Stomach (tissue), 9 donors: ENCODE measurements around the gene EME2. TPM values are rescaled to one million over a fixed set of nuclear protein-coding genes. Genes with fewer than 3 reads are reported as not detected.
A peak's percentile ranks its signal among the peaks of the same experiment; 100 is the strongest.

Experiments used
- DNase-seq, 2 donors: peaks; one replicate each; pipeline versions ENCODE4 v3.0.0 to v3.0.0-alpha.2; 2013 to 2019
- H3K27ac ChIP-seq, 5 donors: fragments of 200-600 bp in 4 of 5; sonication (generic) in 4 of 5; one replicate each; pipeline ENCODE4 v1.5.1; 2013 to 2019; ENCODE audit warnings: mild to moderate bottlenecking in 1 of 5, moderate library complexity in 1 of 5
- H3K27me3 ChIP-seq, 3 donors: fragments of 200-600 bp; sonication (generic); one replicate each; pipeline ENCODE4 v1.5.1; 2017 to 2019; ENCODE audit warnings: mixed run types in 1 of 3
- H3K36me3 ChIP-seq, 4 donors: fragments of 200-600 bp; sonication (generic); 1 replicate in 3 of 4; 2 replicates in 1 of 4; pipeline ENCODE4 v1.5.1; 2016 to 2019
- H3K4me1 ChIP-seq, 4 donors: fragments of 200-600 bp; sonication (generic); one replicate each; pipeline ENCODE4 v1.5.1; 2016 to 2019
- H3K4me3 ChIP-seq, 4 donors: fragments of 200-600 bp; sonication (generic) in 3 of 4; one replicate each; pipeline ENCODE4 v1.5.1; 2016 to 2019; ENCODE audit warnings: mild to moderate bottlenecking in 1 of 4
- H3K9me3 ChIP-seq, 4 donors: fragments of 200-600 bp; sonication (generic); one replicate each; pipeline ENCODE4 v1.5.1; 2016 to 2019
- CTCF ChIP-seq, 7 experiments: fragments of 450-650 bp in 4 of 7; fragments of 200-600 bp in 3 of 7; sonication (generic) in 3 of 7; IDR thresholded peaks; one replicate each; pipeline ENCODE4 v1.5.1; 2016 to 2019; ENCODE audit warnings: antibody characterized with exemption in 7 of 7, control low read depth in 2 of 7, mild to moderate bottlenecking in 1 of 7
- EP300 ChIP-seq: sonication (generic); formaldehyde crosslinking; IDR thresholded peaks from one replicate; pipeline ENCODE4 v1.6.1; 2017; ENCODE audit warnings: antibody characterized with exemption
- POLR2A ChIP-seq, 4 donors: fragments of 450-650 bp; IDR thresholded peaks; one replicate each; pipeline ENCODE4 v1.6.1; 2016; ENCODE audit warnings: antibody characterized with exemption in 4 of 4, control low read depth in 2 of 4, mild to moderate bottlenecking in 1 of 4, moderate library complexity in 1 of 4
- POLR2AphosphoS5 ChIP-seq, 3 donors: sonication (generic); formaldehyde crosslinking; IDR thresholded peaks; one replicate each; pipeline ENCODE4 v1.6.1; 2016; ENCODE audit warnings: antibody characterized with exemption in 3 of 3
- WGBS, 5 donors: extraction: QIAGEN DNeasy Blood & Tissue Kit in 3 of 5; methylation state at CpG; one replicate each; pipeline versions ENCODE4 v1.1.5 to v1.1.7; 2013 to 2018; 5-methylcytosine and 5-hydroxymethylcytosine counted together
- intact Hi-C: fragments of 100-400 bp; cut with DNase I; formaldehyde crosslinking; loops from one replicate; pipeline ENCODE4 v1.15.1; 2023; ENCODE audit warnings: low total_unique reads
- polyA plus RNA-seq, 3 donors: library from polyadenylated mRNA; stranded (reverse); fragments of 200-250 nt; gene quantifications; one replicate each; pipeline ENCODE4 v1.2.3, GENCODE V29; 2013
- total RNA-seq, 5 donors: library from RNA; depleted of rRNA; stranded (reverse); fragments of >200 nt; gene quantifications; one replicate each; pipeline versions ENCODE4 v1.1.0 to v1.2.3, GENCODE V29; 2014 to 2016
- donor health status: healthy with polysubstance abuse.
- donor health status: Bipolar disorder and iron deficiency.
- donor health status: healthy.

The EME2 gene
- total and polyA plus RNA-seq, 8 donors, result 2.6 to 94.1 (median 13.3) TPM

GRCh38 chr16:1792836-1793577 is 20.4 kb downstream of the EME2 start:
- no peaks in the 10 kb centered on the region for H3K27me3 ChIP-seq
- peak overlapping the region; percentile 29 to 47 (median 34) for H3K4me3 ChIP-seq
- 54 to 68% (median 63%) methylated on average over 23 to 33 of the region's 33 CpGs for WGBS, 5 donors
- H3K36me3 ChIP-seq, result peaks cover 11 to 48% (median 45%) of the 10 kb centered on the region in 4 donors
- TF ChIP-seq CTCF (IDR thresholded peaks at IDR 0.05) (no peak), POLR2A (IDR thresholded peaks at IDR 0.05) (no peak), POLR2AphosphoS5 (IDR thresholded peaks at IDR 0.05) (no peak), EP300 (no peak)
- intact Hi-C loops, result no loop called here
- peaks cover 0 to 7% (median 5%) of the 10 kb centered on the region in 4 donors for H3K9me3 ChIP-seq
- peaks cover 14 to 34% (median 22%) of the 10 kb centered on the region in 4 donors for H3K4me1 ChIP-seq
- peak overlapping the region; percentile 73 to 75 (median 74) for H3K27ac ChIP-seq
- DNase-seq, result peak in 1 of 2 donors; percentile 6

- peaks cover 0 to 13% (median 9%) of the 10 kb centered on the region in 4 donors for H3K9me3 ChIP-seq
- H3K27me3 ChIP-seq, result no peaks in the 10 kb centered on the region
- H3K4me3 ChIP-seq, result peak within 1 kb of the TSS; percentile 29 to 47 (median 34)
- H3K4me1 ChIP-seq, result peaks cover 14 to 29% (median 22%) of the 10 kb centered on the region in 4 donors
- peak; percentile 65 to 73 for DNase-seq
- WGBS, 5 donors, result 25 to 63% (median 30%) methylated on average over 11 to 28 of the region's 28 CpGs
- peaks cover 5 to 41% (median 38%) of the 10 kb centered on the region in 4 donors for H3K36me3 ChIP-seq
- intact Hi-C loops, result no loop called here
- H3K27ac ChIP-seq, result peak within 1 kb of the TSS; percentile 73 to 75 (median 74)
- no peak for TF ChIP-seq CTCF (IDR thresholded peaks at IDR 0.05)
- TF ChIP-seq POLR2AphosphoS5 (IDR thresholded peaks at IDR 0.05), result peak in 1 of 3 donors; percentile 15
Measured at GRCh38 chr16:1793578-1794220, 21.1 kb downstream of the EME2 start, which contains the start of gene IGFALS. Gene IGFALS (minus strand): TSS chr16:1793705. CDS start chr16:1793652, 53 bp downstream.

GRCh38 chr16:1794221-1794871 is 21.7 kb downstream of the EME2 start:
- Histone ChIP-seq H3K4me3 (peak overlapping the region; percentile 29 to 47 (median 34)), H3K27ac (peak overlapping the region; percentile 73 to 75 (median 74)), H3K27me3 (no peaks in the 10 kb centered on the region), H3K36me3 (peaks cover 0 to 35% (median 31%) of the 10 kb centered on the region in 4 donors), H3K4me1 (peaks cover 14 to 29% (median 22%) of the 10 kb centered on the region in 4 donors), H3K9me3 (peaks cover 0 to 13% (median 9%) of the 10 kb centered on the region in 4 donors)
- WGBS, 5 donors, result 20 to 45% (median 42%) methylated on average over 9 to 18 of the region's 18 CpGs
- no peak for TF ChIP-seq EP300
- no peak for TF ChIP-seq POLR2AphosphoS5 (IDR thresholded peaks at IDR 0.05)
- no peak for TF ChIP-seq CTCF (IDR thresholded peaks at IDR 0.05)
- TF ChIP-seq POLR2A (IDR thresholded peaks at IDR 0.05), result no peak
- intact Hi-C loops, result no loop called here
- peak; percentile 76 to 82 for DNase-seq
